Neural crest cell (in vitro differentiated cells): ENCODE results near the gene HOMEZ. TPM values are rescaled to one million over a fixed set of nuclear protein-coding genes. Genes with fewer than 3 reads are reported as not detected.

ENCODE experiments used
- DNase-seq: peaks from one replicate; pipeline ENCODE4 v3.0.0; 2021; ENCODE audit warnings: low read depth, mixed read lengths, low spot score
- H3K27ac Mint-ChIP-seq: one replicate; pipeline ENCODE4 v1.8.0; 2021; ENCODE audit warnings: mild to moderate bottlenecking, mixed read lengths; ENCODE audit not compliant: unreplicated experiment
- H3K27me3 Mint-ChIP-seq: 2 replicates; pipeline ENCODE4 v1.8.0; 2021; ENCODE audit warnings: low read depth, mild to moderate bottlenecking, mixed read lengths
- H3K36me3 Mint-ChIP-seq: 2 replicates; pipeline ENCODE4 v1.8.0; 2021; ENCODE audit warnings: low read depth, mild to moderate bottlenecking, mixed read lengths
- H3K4me1 Mint-ChIP-seq: 2 replicates; pipeline ENCODE4 v1.8.0; 2021; ENCODE audit warnings: mixed read lengths
- H3K4me3 Mint-ChIP-seq: one replicate; pipeline ENCODE4 v1.8.0; 2021; ENCODE audit warnings: mild to moderate bottlenecking, mixed read lengths
- H3K9me3 Mint-ChIP-seq: 2 replicates; pipeline ENCODE4 v1.8.0; 2021; ENCODE audit warnings: mixed read lengths
- total RNA-seq: library from RNA; stranded (reverse); gene quantifications from 2 replicates; pipeline ENCODE4 v1.2.1, GENCODE V29; 2021
- TF ChIP-seq, protein P1 (sequence below): fragments of 200-600 bp; sonication (generic); conservative IDR thresholded peaks from 2 replicates; pipeline ENCODE4 v1.5.0; 2021; ENCODE audit warnings: antibody characterized with exemption, mild to moderate bottlenecking

The HOMEZ gene
- total RNA-seq, 1 donor from 2014 or later: 14.8 TPM

DNA sequence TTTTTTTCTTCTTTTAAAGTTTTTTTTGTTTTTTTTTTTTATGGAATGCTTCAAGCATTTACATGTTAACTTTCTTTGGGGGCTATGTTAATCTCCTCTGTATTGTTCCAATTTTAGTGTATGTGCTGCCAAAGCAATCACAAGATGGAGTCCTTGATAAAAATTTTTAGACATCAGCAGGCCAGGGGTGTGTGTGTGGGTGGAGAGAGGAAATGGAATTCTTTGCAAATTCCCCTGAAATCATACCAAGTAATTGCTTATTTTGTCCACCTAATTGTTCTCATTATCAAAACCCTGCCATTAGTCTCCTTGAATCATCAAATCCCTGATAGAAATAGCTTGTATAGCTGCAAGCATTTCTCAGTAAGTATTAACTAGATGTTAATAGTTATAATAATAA is 26.5 kb downstream of the HOMEZ start:
- no peak overlapping the region for H3K4me3 Mint-ChIP-seq
- H3K36me3 Mint-ChIP-seq: no peaks in the 10 kb centered on the region
- H3K27ac Mint-ChIP-seq: no peak overlapping the region
- H3K9me3 Mint-ChIP-seq: no peaks in the 10 kb centered on the region
- H3K27me3 Mint-ChIP-seq: peaks cover 26% of the 10 kb centered on the region
- TF ChIP-seq, protein P1, sequence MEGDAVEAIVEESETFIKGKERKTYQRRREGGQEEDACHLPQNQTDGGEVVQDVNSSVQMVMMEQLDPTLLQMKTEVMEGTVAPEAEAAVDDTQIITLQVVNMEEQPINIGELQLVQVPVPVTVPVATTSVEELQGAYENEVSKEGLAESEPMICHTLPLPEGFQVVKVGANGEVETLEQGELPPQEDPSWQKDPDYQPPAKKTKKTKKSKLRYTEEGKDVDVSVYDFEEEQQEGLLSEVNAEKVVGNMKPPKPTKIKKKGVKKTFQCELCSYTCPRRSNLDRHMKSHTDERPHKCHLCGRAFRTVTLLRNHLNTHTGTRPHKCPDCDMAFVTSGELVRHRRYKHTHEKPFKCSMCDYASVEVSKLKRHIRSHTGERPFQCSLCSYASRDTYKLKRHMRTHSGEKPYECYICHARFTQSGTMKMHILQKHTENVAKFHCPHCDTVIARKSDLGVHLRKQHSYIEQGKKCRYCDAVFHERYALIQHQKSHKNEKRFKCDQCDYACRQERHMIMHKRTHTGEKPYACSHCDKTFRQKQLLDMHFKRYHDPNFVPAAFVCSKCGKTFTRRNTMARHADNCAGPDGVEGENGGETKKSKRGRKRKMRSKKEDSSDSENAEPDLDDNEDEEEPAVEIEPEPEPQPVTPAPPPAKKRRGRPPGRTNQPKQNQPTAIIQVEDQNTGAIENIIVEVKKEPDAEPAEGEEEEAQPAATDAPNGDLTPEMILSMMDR: no peak
- no peak for DNase-seq
- H3K4me1 Mint-ChIP-seq: no peaks in the 10 kb centered on the region

DNA sequence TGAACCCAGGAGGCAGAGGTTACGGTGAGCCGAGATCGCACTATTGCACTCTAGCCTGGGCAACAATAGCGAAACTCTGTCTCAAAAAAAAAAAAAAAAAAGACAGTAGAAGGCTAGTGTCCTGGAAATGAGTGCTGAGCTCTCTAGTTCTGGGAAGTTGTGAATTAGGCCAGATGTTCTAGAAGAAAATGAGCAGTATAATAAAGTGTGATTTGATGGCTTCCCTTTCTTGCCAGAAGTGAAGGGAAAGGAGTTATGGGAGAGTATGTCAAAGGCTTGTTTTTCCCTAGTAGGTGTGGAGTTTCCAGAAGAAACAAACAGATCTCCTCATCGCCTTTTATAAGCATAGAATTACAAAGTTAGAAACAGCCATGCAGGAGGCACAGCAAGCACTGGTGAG is 27.7 kb downstream of the HOMEZ start:
- H3K4me3 Mint-ChIP-seq: no peak overlapping the region
- H3K4me1 Mint-ChIP-seq: no peaks in the 10 kb centered on the region
- H3K9me3 Mint-ChIP-seq: no peaks in the 10 kb centered on the region
- no peak for DNase-seq
- H3K36me3 Mint-ChIP-seq: no peaks in the 10 kb centered on the region
- TF ChIP-seq, protein P1: no peak
- H3K27me3 Mint-ChIP-seq: peaks cover 21% of the 10 kb centered on the region
- no peak overlapping the region for H3K27ac Mint-ChIP-seq

DNA sequence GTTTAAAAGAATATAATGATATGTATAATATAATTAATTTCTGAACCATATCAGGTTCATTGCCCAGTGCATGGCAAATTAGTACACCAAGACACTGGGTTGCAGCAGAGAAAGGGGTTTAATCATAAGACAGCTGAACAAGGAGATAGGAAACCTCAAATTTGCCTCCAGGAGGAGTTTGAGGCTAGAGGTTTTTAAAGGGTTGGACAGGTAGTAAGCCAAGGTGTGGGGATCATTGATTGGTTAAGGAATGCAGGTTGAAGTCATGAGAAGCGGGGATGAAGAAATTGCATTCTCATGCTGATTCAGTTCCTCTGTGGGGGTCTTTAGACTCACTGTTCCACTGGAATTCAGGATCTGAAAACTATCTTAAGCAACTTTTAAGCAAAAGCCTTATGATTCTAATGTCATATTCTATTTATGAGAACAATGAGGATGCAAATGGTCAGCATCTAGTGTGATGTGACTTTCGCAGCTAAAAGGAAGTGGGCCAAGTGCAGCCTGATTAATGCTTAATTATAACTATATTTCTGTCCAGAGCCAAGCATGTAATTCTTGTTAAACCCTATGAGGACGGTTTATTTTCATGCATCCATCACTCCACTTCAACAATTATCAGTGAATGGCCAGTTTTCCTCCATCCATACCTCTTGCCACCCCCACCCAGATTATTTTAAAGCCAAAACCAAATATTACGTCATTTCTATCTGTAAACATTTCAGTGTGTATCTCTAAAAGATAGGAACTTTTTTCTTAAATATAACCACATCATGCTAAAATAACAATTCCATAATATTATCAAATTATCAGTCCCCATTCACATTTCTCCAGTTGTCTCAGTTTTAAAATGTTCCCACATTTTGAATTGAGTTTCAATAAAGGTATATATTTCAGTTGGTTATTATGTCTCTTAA is 33.3 kb downstream of the HOMEZ start:
- Mint-ChIP-seq H3K4me3 (no peak overlapping the region), H3K36me3 (no peaks in the 10 kb centered on the region), H3K9me3 (no peaks in the 10 kb centered on the region), H3K27ac (no peak overlapping the region), H3K27me3 (peaks cover 11% of the 10 kb centered on the region), H3K4me1 (no peaks in the 10 kb centered on the region)
- DNase-seq: no peak
- TF ChIP-seq, protein P1: no peak

DNA sequence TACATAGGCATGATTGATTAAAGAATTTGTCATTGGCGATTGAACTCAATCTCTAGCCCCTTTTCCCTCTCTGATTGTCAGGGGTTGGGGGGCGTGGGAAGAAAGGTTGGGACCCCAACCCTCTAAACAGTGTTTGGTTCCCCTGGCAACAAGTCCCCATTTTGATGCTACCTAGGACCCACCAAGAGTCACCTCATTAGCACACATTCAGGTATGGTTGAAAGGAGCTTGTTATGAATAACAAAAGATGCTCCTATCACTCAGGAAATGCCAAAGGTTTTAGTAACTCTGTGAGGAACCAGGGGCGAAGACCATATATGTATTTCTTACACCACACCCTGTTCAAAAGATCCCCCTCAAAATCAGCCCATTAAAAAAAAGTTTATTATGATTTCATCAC is 33.9 kb downstream of the HOMEZ start:
- Mint-ChIP-seq H3K4me1 (no peaks in the 10 kb centered on the region), H3K27ac (no peak overlapping the region), H3K27me3 (peaks cover 11% of the 10 kb centered on the region), H3K36me3 (no peaks in the 10 kb centered on the region), H3K4me3 (no peak overlapping the region), H3K9me3 (no peaks in the 10 kb centered on the region)
- no peak for DNase-seq
- TF ChIP-seq, protein P1: no peak

DNA sequence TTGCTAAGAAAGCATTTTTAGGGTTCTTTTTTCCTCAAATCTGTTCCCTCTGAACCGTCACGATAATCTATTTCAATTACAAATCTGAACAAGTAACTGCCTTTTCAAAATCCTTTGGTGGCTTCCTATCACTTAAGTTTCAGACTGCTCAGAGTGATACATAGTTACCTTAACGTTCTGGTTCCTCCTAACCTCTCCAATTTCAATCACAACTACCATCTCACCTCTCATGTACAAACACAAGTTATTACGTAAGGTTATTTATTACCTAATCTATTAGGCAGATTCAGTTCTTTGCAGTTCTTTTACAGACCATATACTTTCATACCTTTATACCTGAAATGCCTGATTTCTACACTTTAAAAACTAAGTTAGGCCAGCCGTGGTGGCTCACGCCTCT is 36.1 kb downstream of the HOMEZ start:
- DNase-seq: no peak
- no peaks in the 10 kb centered on the region for H3K36me3 Mint-ChIP-seq
- H3K27me3 Mint-ChIP-seq: peaks cover 11% of the 10 kb centered on the region
- H3K4me3 Mint-ChIP-seq: no peak overlapping the region
- H3K9me3 Mint-ChIP-seq: no peaks in the 10 kb centered on the region
- H3K4me1 Mint-ChIP-seq: no peaks in the 10 kb centered on the region
- no peak overlapping the region for H3K27ac Mint-ChIP-seq
- TF ChIP-seq, protein P1: no peak
